Transverse colon (tissue), 4 donors: ENCODE measurements around the gene INTS15. TPM values are rescaled to one million over a fixed set of nuclear protein-coding genes. Genes with fewer than 3 reads are reported as not detected.

Source experiments
- DNase-seq: peaks from one replicate; pipeline ENCODE4 v3.0.0-alpha.2; 2019
- H3K27ac ChIP-seq, 4 donors: fragments of 200-600 bp; sonication (generic); 2 replicates each; pipeline ENCODE4 v1.5.1; 2016 to 2018; ENCODE audit warnings: inconsistent platforms in 4 of 4
- H3K27me3 ChIP-seq: fragments of 200-600 bp; sonication (generic); 2 replicates; pipeline ENCODE4 v1.5.1; 2017; ENCODE audit warnings: inconsistent platforms
- H3K36me3 ChIP-seq, 4 donors: fragments of 200-600 bp; sonication (generic); 2 replicates each; pipeline ENCODE4 v1.5.1; 2017 to 2019; ENCODE audit warnings: inconsistent platforms in 4 of 4
- H3K4me1 ChIP-seq, 4 donors: fragments of 200-600 bp; sonication (generic); 2 replicates each; pipeline ENCODE4 v1.5.1; 2017 to 2020; ENCODE audit warnings: inconsistent platforms in 4 of 4
- H3K4me3 ChIP-seq, 4 donors: fragments of 200-600 bp; sonication (generic); 1 replicate in 1 of 4; 2 replicates in 3 of 4; pipeline versions ENCODE4 v1.5.1 to v1.6.1; 2017 to 2019; ENCODE audit warnings: inconsistent platforms in 4 of 4
- H3K9me3 ChIP-seq, 2 donors: fragments of 200-600 bp; sonication (generic); 2 replicates each; pipeline ENCODE4 v1.5.1; 2017 to 2019; ENCODE audit warnings: inconsistent platforms in 2 of 2
- EP300 ChIP-seq: sonication (generic); formaldehyde crosslinking; IDR thresholded peaks from one replicate; pipeline ENCODE4 v1.6.1; 2017; ENCODE audit warnings: antibody characterized with exemption, low read depth
- POLR2A ChIP-seq: fragments of 450-650 bp; IDR thresholded peaks from one replicate; pipeline ENCODE4 v1.6.1; 2016; ENCODE audit warnings: antibody characterized with exemption, mild to moderate bottlenecking, moderate library complexity
- POLR2AphosphoS5 ChIP-seq, 3 donors: sonication (generic); formaldehyde crosslinking; IDR thresholded peaks; one replicate each; pipeline ENCODE4 v1.6.1; 2016; ENCODE audit warnings: antibody characterized with exemption in 3 of 3
- WGBS, 2 donors: methylation state at CpG; one replicate each; pipeline ENCODE4 v1.1.5; 2018; ENCODE audit warnings: low coverage in 1 of 2; 5-methylcytosine and 5-hydroxymethylcytosine counted together
- in situ Hi-C, 4 donors: fragments of 200-750 bp; cut with MboI; loops; one replicate each; pipeline versions ENCODE4 v1.15.0 to v1.15.1; 2017; ENCODE audit warnings: low sequenced_read_pairs in 3 of 4, low pct_ligation_motif_present in 1 of 4, low pct_unique_long_range_greater_than_20kb in 1 of 4
- intact Hi-C: fragments of 100-400 bp; cut with DNase I; formaldehyde crosslinking; loops from one replicate; pipeline ENCODE4 v1.15.1; 2023; ENCODE audit warnings: low total_unique reads
- total RNA-seq, 4 donors: library from RNA; depleted of rRNA; stranded (reverse); fragments of >200 nt; gene quantifications; one replicate each; pipeline ENCODE4 v1.1.0, GENCODE V29; 2016
- TF ChIP-seq, protein P1 (sequence below), 5 experiments: fragments of 200-600 bp in 3 of 5; fragments of 450-650 bp in 2 of 5; sonication (generic) in 3 of 5; IDR thresholded peaks; 1 replicate in 2 of 5; 2 replicates in 3 of 5; pipeline ENCODE4 v1.5.1; 2016 to 2017; ENCODE audit warnings: antibody characterized with exemption in 5 of 5, inconsistent platforms in 3 of 5, mild to moderate bottlenecking in 2 of 5, moderate library complexity in 1 of 5

INTS15 gene
- total RNA-seq, 4 donors from 2014 or later, result 21.8 to 56.5 (median 32.6) TPM

DNA sequence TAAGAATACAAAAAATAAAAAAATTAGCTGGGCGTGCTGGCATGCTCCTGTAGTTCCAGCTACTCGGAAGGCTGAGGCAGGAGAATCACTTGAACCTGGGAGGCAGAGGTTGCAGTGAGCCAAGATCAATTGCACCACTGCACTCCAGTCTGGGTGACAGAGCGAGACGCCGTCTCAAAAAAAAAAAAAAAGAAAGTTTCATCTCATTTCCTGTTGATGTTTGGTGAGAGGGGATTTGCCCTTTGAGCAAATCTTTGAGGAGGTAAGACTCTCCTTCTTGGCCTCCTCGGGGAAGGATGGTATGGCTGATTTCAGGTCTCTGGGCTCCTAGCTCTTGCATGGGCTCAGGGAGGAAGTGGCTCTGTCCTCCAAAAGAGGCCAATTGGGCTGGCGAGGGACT, 35.0 kb upstream of the INTS15 start:
- H3K27ac ChIP-seq, result no peak overlapping the region
- no peaks in the 10 kb centered on the region for H3K9me3 ChIP-seq
- no peak for DNase-seq
- in situ Hi-C loops (no loop called here), intact Hi-C loops (no loop called here)
- H3K4me1 ChIP-seq, result no peaks in the 10 kb centered on the region
- TF ChIP-seq POLR2AphosphoS5 (IDR thresholded peaks at IDR 0.05), result no peak
- no peaks in the 10 kb centered on the region for H3K27me3 ChIP-seq
- WGBS, 2 donors, result 77 to 78% methylated on average over 4 to 7 of the region's 7 CpGs
- no peak overlapping the region for H3K4me3 ChIP-seq
- no peaks in the 10 kb centered on the region for H3K36me3 ChIP-seq

DNA sequence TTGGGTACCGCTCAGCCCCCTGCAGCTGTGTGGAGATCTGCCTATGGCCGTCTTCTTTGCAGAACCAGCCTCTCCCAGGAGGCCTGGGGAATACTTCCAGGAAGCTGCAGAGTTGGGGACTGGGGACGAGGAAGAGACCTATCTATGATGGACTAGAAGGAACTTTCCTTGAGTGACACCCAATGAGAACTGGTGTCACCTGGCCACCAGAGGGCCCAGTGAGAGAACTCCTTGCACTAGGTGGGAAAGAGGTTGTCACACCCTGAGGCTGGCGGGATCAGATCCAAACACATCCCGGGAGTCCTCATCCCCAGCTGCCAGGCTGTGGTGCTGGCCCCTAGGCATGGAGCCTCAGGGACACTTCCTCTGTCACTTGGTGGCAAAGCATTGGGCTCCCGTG, 33.6 kb upstream of the INTS15 start:
- Histone ChIP-seq H3K4me3 (no peak overlapping the region), H3K9me3 (no peaks in the 10 kb centered on the region), H3K36me3 (no peaks in the 10 kb centered on the region), H3K4me1 (no peaks in the 10 kb centered on the region), H3K27ac (no peak overlapping the region), H3K27me3 (no peaks in the 10 kb centered on the region)
- DNase-seq, result peak; percentile 17
- WGBS, 2 donors, result 56% methylated on average over 6 of the region's 6 CpGs; no CpG with 5 or more reads in 1 of the 2 donors
- TF ChIP-seq POLR2A, result no peak
- TF ChIP-seq, protein P1, sequence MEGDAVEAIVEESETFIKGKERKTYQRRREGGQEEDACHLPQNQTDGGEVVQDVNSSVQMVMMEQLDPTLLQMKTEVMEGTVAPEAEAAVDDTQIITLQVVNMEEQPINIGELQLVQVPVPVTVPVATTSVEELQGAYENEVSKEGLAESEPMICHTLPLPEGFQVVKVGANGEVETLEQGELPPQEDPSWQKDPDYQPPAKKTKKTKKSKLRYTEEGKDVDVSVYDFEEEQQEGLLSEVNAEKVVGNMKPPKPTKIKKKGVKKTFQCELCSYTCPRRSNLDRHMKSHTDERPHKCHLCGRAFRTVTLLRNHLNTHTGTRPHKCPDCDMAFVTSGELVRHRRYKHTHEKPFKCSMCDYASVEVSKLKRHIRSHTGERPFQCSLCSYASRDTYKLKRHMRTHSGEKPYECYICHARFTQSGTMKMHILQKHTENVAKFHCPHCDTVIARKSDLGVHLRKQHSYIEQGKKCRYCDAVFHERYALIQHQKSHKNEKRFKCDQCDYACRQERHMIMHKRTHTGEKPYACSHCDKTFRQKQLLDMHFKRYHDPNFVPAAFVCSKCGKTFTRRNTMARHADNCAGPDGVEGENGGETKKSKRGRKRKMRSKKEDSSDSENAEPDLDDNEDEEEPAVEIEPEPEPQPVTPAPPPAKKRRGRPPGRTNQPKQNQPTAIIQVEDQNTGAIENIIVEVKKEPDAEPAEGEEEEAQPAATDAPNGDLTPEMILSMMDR (IDR thresholded peaks at IDR 0.05), result peak in 3 of 5 experiments; percentile 13 to 23 (median 16)
- in situ Hi-C loops, result no loop called here
- intact Hi-C loops, result no loop called here

DNA sequence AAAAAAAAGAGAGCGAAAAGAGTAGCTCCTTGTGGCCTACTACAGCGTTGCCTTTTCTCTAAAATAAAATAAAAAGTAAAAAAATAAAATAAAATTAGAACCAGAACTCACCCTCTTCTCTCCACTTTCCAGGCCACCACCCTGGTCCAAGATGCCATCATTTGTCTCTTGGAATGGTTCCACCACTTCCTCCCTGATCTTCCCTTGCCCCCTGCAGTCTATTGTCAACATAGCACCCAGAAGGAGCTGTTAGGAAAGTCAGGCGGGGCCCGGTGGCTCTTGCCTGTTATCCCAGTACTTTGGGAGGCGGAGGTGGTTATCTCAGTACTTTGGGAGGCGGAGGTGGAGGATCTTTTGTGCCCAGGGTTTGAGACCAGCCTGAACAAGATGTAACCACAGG, 31.0 kb upstream of the INTS15 start:
- no peaks in the 10 kb centered on the region for H3K27me3 ChIP-seq
- intact Hi-C loops, result no loop called here
- WGBS, 2 donors, result 51% methylated on average over 6 of the region's 6 CpGs; no CpG with 5 or more reads in 1 of the 2 donors
- H3K4me3 ChIP-seq, result no peak overlapping the region
- H3K4me1 ChIP-seq, result no peaks in the 10 kb centered on the region
- no peaks in the 10 kb centered on the region for H3K9me3 ChIP-seq
- DNase-seq, result peak; percentile 29
- no peaks in the 10 kb centered on the region for H3K36me3 ChIP-seq
- in situ Hi-C loops, result no loop called here
- TF ChIP-seq POLR2A, result no peak
- no peak for TF ChIP-seq POLR2AphosphoS5 (IDR thresholded peaks at IDR 0.05)
- TF ChIP-seq, protein P1 (IDR thresholded peaks at IDR 0.05), result peak in 4 of 5 experiments; percentile 13 to 16 (median 14)
- H3K27ac ChIP-seq, result no peak overlapping the region

DNA sequence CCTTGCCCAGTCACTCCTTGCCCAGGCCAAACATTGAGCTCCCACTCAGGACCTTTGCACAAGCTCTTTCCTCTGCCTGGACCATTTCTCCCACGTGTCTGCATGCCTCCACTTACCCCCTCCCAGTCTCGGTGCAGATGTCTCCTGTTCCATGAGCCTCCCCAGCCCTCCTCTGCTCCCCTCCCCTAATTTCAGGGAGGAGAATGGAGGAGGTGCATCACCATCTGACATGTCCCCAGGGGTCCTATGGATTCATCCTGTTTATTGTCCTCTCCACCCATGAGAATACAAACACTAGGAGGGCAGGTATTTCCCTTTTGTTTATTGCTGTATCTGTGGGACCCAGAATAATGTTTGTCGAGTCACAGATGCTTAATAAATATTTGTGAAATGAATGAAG, 29.9 kb upstream of the INTS15 start:
- H3K9me3 ChIP-seq, result no peaks in the 10 kb centered on the region
- intact Hi-C loops, result no loop called here
- H3K4me1 ChIP-seq, result no peaks in the 10 kb centered on the region
- H3K4me3 ChIP-seq, result no peak overlapping the region
- WGBS, 2 donors, result 21 to 35% methylated on average over 3 of the region's 3 CpGs
- TF ChIP-seq, protein P1 (IDR thresholded peaks at IDR 0.05), result no peak
- TF ChIP-seq EP300, result no peak
- TF ChIP-seq POLR2A, result no peak
- no peak for TF ChIP-seq POLR2AphosphoS5 (IDR thresholded peaks at IDR 0.05)
- DNase-seq, result no peak
- H3K27me3 ChIP-seq, result no peaks in the 10 kb centered on the region
- in situ Hi-C loops, result no loop called here
- no peak overlapping the region for H3K27ac ChIP-seq
- H3K36me3 ChIP-seq, result no peaks in the 10 kb centered on the region

DNA sequence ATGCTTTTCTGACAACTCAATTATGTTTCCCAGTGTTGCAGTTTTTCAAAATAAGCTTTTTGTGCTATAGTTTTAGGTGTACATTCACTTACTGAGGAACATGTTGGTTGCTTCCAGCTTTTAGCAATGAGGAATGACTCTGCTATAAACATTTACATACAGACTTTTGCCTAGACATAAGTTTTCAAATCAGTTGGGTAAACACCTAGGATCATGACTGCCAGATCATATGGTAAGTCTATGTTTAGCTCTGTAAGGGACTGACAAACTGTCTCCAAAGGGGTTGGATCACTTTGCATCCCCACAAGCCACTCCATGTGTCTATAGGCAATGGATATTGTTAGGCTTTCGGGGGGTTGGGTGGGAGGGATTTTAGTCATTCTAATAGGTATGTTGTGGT, 27.7 kb upstream of the INTS15 start:
- in situ Hi-C loops (no loop called here), intact Hi-C loops (no loop called here)
- no peak overlapping the region for H3K4me3 ChIP-seq

More for the DNA sequence above, 27.7 kb upstream of the INTS15 start:
- H3K9me3 ChIP-seq, result no peaks in the 10 kb centered on the region
- TF ChIP-seq, protein P1 (IDR thresholded peaks at IDR 0.05), result no peak
- no peak for TF ChIP-seq POLR2AphosphoS5 (IDR thresholded peaks at IDR 0.05)
- no peak for TF ChIP-seq POLR2A
- TF ChIP-seq EP300, result no peak
- no peak for DNase-seq
- H3K4me1 ChIP-seq, result no peaks in the 10 kb centered on the region
- H3K27me3 ChIP-seq, result no peaks in the 10 kb centered on the region
- H3K36me3 ChIP-seq, result no peaks in the 10 kb centered on the region
- H3K27ac ChIP-seq, result no peak overlapping the region
- 80 to 86% methylated on average over 1 of the region's 1 CpG for WGBS, 2 donors
